Smooth muscle cell of the pulmonary artery (primary cell): ENCODE data around the gene TMC1. TPM values are rescaled to one million over a fixed set of nuclear protein-coding genes. Genes with fewer than 3 reads are reported as not detected.

Experiments used
- total RNA-seq: library from RNA; depleted of rRNA; stranded (reverse); fragments of >200 nt; gene quantifications from 2 replicates; pipeline ENCODE4 v1.2.3, GENCODE V29; 2014

The TMC1 gene
- 0.17 and 0.59 TPM in 2 replicates for total RNA-seq

DNA sequence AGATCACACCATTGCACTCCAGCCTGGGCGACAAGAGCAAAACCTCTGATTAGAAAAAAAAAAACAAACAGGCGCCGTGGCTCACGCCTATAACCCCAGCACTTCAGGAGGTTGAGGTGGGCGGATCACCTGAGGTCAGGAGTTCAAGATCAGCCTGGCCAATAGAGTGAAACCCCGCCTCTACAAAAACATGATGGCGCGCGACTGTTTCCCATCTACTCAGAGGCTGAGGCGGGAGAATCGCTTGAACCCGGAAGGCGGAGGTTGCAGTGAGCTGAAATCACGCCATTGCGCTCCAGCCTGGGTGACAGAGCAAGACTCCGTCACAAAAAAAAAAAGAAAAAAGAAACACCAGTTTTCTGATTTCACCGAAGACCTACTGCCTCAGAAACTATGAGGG lies at the start of gene TMC1:
Gene TMC1, plus strand, starts transcription at position 193 of the 400 bp plus-strand sequence. CDS start 127,041 bp downstream, outside the sequence.

Other genes with a start within 250 kb of the TMC1 start
- 157 and 163 TPM in 2 replicates for gene ZFAND5, start 156.4 kb upstream of the TMC1 start, total RNA-seq